SK-N-SH treated with all-trans-retinoic acid at 6 μM for 48 hours (cell line): ENCODE results near the gene CRYGB.

ENCODE experiments used
- ATAC-seq: fragments of 200-7000 bp; cut with Tn5 transposase; 3 replicates; pipeline ENCODE4 v1.9.1; 2020; ENCODE audit warnings: mild to moderate bottlenecking, moderate library complexity
- TCF4 ChIP-seq: fragments of 250-450 bp; sonication (Bioruptor Pico); IDR thresholded peaks from 2 replicates; pipeline ENCODE4 v1.8.0; 2021; ENCODE audit warnings: mild to moderate bottlenecking, moderate library complexity, borderline replicate concordance
- ZFP30 ChIP-seq: fragments of 450-650 bp; formaldehyde crosslinking; IDR thresholded peaks from 2 replicates; pipeline ENCODE4 v1.5.0; 2022; ENCODE audit warnings: mild to moderate bottlenecking, moderate library complexity

CRYGB gene

DNA sequence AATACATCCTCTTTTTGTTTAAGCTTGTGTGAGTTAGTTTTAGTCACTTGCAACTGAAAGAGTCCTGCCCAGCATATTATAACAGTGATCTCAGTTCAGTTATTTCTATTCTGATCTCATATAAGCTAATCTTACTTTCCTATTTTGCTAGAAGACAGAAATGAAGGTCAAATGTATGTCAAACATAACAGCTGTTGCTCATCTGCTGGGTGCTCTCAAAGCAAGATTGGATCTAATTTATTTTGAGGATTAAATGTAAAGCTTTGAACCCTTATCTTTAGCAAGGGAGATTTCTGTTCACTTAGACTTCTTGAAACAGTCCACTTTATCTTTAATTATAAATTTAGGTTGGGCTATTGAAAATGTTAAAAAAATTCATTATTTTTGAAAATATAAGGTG is 52.8 kb downstream of the CRYGB start:
- no peak for TF ChIP-seq ZFP30
- peak; percentile 63 for TF ChIP-seq TCF4 (CRISPR knock-in tag)
- ATAC-seq = no peak
